Nephron (organoid): ENCODE measurements around the gene ODAD4.

Experiments used
- H3K27ac Mint-ChIP-seq, 3 experiments: 2 replicates each; pipeline ENCODE4 v1.8.0; 2020; ENCODE audit warnings: mixed read lengths in 3 of 3, mild to moderate bottlenecking in 2 of 3, moderate library complexity in 1 of 3
- H3K27me3 Mint-ChIP-seq: 2 replicates; pipeline ENCODE4 v1.8.0; 2021; ENCODE audit warnings: low read depth, mild to moderate bottlenecking, moderate library complexity, mixed read lengths
- H3K36me3 Mint-ChIP-seq: 2 replicates; pipeline ENCODE4 v1.8.0; 2020; ENCODE audit warnings: low read depth, mixed read lengths
- H3K4me1 Mint-ChIP-seq: 2 replicates; pipeline ENCODE4 v1.8.0; 2020; ENCODE audit warnings: mixed read lengths
- H3K4me3 Mint-ChIP-seq, 3 experiments: 2 replicates each; pipeline ENCODE4 v1.8.0; 2020; ENCODE audit warnings: mild to moderate bottlenecking in 3 of 3, mixed read lengths in 3 of 3, moderate library complexity in 2 of 3
- H3K9me3 Mint-ChIP-seq: 2 replicates; pipeline ENCODE4 v1.8.0; 2020; ENCODE audit warnings: mixed read lengths
- CTCF ChIP-seq, 3 experiments: fragments of 200-600 bp; sonication (generic); IDR thresholded peaks; one replicate each; pipeline ENCODE4 v1.5.0; 2021; ENCODE audit warnings: antibody characterized with exemption in 3 of 3; ENCODE audit not compliant: unreplicated experiment in 3 of 3

The ODAD4 gene

GRCh38 chr17:41967921-41968578, 37.6 kb downstream of the ODAD4 start:
- H3K9me3 Mint-ChIP-seq, result no peaks in the 10 kb centered on the region
- peaks cover 42% of the 10 kb centered on the region for H3K4me1 Mint-ChIP-seq
- peak overlapping the region; percentile 84 to 88 (median 87) for H3K4me3 Mint-ChIP-seq
- no peak for TF ChIP-seq CTCF (IDR thresholded peaks at IDR 0.05; ENCODE audit: unreplicated experiment in 3 of 3)
- H3K27me3 Mint-ChIP-seq, result no peaks in the 10 kb centered on the region
- peaks cover 36% of the 10 kb centered on the region for H3K36me3 Mint-ChIP-seq
- peak overlapping the region; percentile 18 to 59 (median 54) for H3K27ac Mint-ChIP-seq

GRCh38 chr17:41968676-41969075, 38.3 kb downstream of the ODAD4 start:
- Mint-ChIP-seq H3K36me3 (peaks cover 42% of the 10 kb centered on the region), H3K4me1 (peaks cover 44% of the 10 kb centered on the region), H3K27me3 (no peaks in the 10 kb centered on the region), H3K27ac (peak overlapping the region in 1 of 3 experiments; percentile 46), H3K9me3 (no peaks in the 10 kb centered on the region), H3K4me3 (peak overlapping the region; percentile 84 to 88 (median 87))
- no peak for TF ChIP-seq CTCF (IDR thresholded peaks at IDR 0.05; ENCODE audit: unreplicated experiment in 3 of 3)

GRCh38 chr17:41970901-41971331, 40.5 kb downstream of the ODAD4 start:
- Mint-ChIP-seq H3K36me3 (peaks cover 54% of the 10 kb centered on the region), H3K27me3 (no peaks in the 10 kb centered on the region), H3K9me3 (no peaks in the 10 kb centered on the region), H3K4me1 (peaks cover 31% of the 10 kb centered on the region), H3K27ac (peak overlapping the region in 2 of 3 experiments; percentile 37 to 58), H3K4me3 (peak overlapping the region in 2 of 3 experiments; percentile 33 to 51)
- no peak for TF ChIP-seq CTCF (IDR thresholded peaks at IDR 0.05; ENCODE audit: unreplicated experiment in 3 of 3)

- TF ChIP-seq CTCF (IDR thresholded peaks at IDR 0.05; ENCODE audit: unreplicated experiment in 3 of 3), result no peak
- peaks cover 34% of the 10 kb centered on the region for H3K4me1 Mint-ChIP-seq
- H3K27ac Mint-ChIP-seq, result peak overlapping the region; percentile 44 to 70 (median 59)
- peaks cover 63% of the 10 kb centered on the region for H3K36me3 Mint-ChIP-seq
- no peak overlapping the region for H3K4me3 Mint-ChIP-seq
- no peaks in the 10 kb centered on the region for H3K27me3 Mint-ChIP-seq
- H3K9me3 Mint-ChIP-seq, result no peaks in the 10 kb centered on the region
Measured at GRCh38 chr17:41971721-41972523, 41.5 kb downstream of the ODAD4 start.

GRCh38 chr17:41972571-41973407, 42.4 kb downstream of the ODAD4 start:
- Mint-ChIP-seq H3K9me3 (no peaks in the 10 kb centered on the region), H3K4me3 (peak overlapping the region in 1 of 3 experiments; percentile 32), H3K4me1 (peaks cover 33% of the 10 kb centered on the region), H3K36me3 (peaks cover 70% of the 10 kb centered on the region), H3K27ac (peak overlapping the region; percentile 44 to 76 (median 59)), H3K27me3 (no peaks in the 10 kb centered on the region)
- TF ChIP-seq CTCF (IDR thresholded peaks at IDR 0.05; ENCODE audit: unreplicated experiment in 3 of 3), result no peak
